Activated T-helper 17 cell treated with anti-CD3 and anti-CD28 coated beads, Interleukin-2, amount 50 U/mL, for 72 hours (primary cell): Measurements from ENCODE around the gene TTLL11. TPM values are rescaled to one million over a fixed set of nuclear protein-coding genes. Genes with fewer than 3 reads are reported as not detected.

Experiments used
- ATAC-seq: fragments of 150-1000 bp; cut with Tn5 transposase; replicated peaks from 2 replicates; pipeline ENCODE4 v1.10.0; 2021; ENCODE audit warnings: mild to moderate bottlenecking, moderate library complexity
- H3K27ac Mint-ChIP-seq: one replicate; pipeline ENCODE4 v1.8.0; 2022; ENCODE audit warnings: mixed read lengths
- H3K27me3 Mint-ChIP-seq: one replicate; pipeline ENCODE4 v1.8.0; 2022; ENCODE audit warnings: mixed read lengths
- H3K36me3 Mint-ChIP-seq: one replicate; pipeline ENCODE4 v1.8.0; 2022; ENCODE audit warnings: low read depth, mild to moderate bottlenecking, mixed read lengths
- H3K4me1 Mint-ChIP-seq: one replicate; pipeline ENCODE4 v1.8.0; 2022; ENCODE audit warnings: mixed read lengths
- H3K4me3 Mint-ChIP-seq: one replicate; pipeline ENCODE4 v1.8.0; 2022; ENCODE audit warnings: mild to moderate bottlenecking, mixed read lengths
- H3K9me3 Mint-ChIP-seq: one replicate; pipeline ENCODE4 v1.8.0; 2022; ENCODE audit warnings: mixed read lengths
- total RNA-seq, 2 donors: library from RNA; stranded (reverse); gene quantifications; one replicate each; pipeline ENCODE4 v1.2.3, GENCODE V29; 2022

TTLL11 gene
- total RNA-seq, 2 donors from 2014 or later, result 2.6 to 3.9 TPM

DNA sequence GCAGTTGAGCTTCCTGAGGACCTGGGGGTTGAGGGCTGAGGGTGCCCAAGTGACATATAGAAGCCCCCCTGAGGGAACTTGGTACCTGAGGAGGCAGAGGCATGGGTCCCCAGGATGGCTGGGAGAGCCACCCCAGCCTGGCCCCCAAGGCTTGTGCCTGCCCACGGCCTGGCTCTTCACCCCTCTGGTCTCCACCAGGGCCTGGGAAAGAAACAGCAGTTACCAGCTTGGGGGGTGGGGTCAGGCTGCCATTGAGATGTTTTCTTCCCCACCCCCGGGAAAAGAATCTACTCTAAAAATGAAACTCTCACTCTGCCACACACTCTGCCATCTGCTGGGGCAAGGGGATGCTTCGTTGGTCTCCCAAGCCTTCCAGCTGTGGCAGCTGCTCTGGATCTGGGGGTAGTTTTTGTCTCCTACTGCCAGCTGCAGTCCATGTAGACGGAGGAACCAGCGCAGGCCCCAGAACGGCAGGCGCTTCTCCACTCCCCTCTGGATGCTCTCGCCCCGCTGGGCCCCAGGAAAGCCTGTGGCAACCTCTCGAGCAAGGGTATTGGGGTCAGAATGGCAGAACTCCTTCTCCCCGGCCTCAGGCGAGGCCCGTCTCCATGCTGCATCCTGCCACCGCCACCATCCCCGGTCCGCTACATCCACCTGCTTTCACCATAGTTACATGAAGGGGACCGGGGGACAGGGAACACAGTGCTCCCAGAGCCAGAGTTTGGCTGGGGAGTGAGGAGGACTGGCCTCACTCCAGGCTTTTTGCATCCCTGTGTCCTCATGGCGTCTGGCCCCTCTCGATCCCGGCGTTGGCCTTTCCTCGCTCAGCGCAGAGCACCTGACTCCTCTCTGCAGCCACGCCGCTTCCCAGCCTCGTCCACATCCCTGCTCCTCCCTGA, 318.1 kb downstream of the TTLL11 start:
- H3K4me3 Mint-ChIP-seq, result no peak overlapping the region
- no peak for ATAC-seq
- no peaks in the 10 kb centered on the region for H3K36me3 Mint-ChIP-seq
- H3K9me3 Mint-ChIP-seq, result no peaks in the 10 kb centered on the region
- H3K27me3 Mint-ChIP-seq, result peaks cover 7% of the 10 kb centered on the region
- H3K27ac Mint-ChIP-seq, result no peak overlapping the region
- H3K4me1 Mint-ChIP-seq, result no peaks in the 10 kb centered on the region

DNA sequence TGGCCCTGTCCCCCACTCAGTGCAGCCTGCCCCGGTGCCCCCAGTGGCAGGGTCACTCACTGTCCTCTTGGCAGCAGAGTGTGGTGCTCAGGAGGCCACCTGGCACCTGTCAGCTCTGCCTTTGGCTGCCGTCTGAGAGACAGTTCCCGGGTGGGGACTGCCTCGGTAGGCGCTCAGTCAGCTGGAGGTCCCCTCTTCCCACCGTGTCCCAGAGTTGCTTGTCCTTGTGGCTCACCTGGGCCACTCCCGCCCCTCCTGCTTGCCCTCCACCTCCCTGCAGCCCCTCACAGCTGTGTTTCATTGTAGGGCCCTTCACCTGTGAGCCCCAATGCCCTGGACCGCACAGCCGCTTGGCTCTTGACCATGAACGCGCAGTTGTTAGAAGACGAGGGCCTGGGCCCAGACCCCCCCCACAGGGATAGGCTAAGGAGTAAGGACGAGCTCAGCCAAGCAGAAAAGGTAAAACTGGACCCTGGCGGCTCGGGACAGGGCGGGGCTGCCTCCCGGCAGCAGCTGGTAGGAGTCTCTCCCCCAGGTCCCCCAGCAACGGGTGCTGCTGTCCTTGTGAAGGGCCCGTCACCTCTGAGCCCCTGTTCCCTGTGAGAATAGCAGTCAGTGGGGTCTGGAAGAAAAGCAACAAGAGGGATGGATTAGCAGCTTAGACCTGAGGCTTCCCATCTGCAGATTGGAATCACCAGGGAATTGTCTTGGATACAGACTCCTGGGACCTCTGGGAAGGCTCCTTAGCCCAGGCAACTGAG, 319.0 kb downstream of the TTLL11 start:
- H3K4me3 Mint-ChIP-seq, result no peak overlapping the region
- no peaks in the 10 kb centered on the region for H3K4me1 Mint-ChIP-seq
- no peaks in the 10 kb centered on the region for H3K9me3 Mint-ChIP-seq
- H3K27me3 Mint-ChIP-seq, result peaks cover 3% of the 10 kb centered on the region
- no peaks in the 10 kb centered on the region for H3K36me3 Mint-ChIP-seq
- H3K27ac Mint-ChIP-seq, result no peak overlapping the region
- ATAC-seq, result no peak

DNA sequence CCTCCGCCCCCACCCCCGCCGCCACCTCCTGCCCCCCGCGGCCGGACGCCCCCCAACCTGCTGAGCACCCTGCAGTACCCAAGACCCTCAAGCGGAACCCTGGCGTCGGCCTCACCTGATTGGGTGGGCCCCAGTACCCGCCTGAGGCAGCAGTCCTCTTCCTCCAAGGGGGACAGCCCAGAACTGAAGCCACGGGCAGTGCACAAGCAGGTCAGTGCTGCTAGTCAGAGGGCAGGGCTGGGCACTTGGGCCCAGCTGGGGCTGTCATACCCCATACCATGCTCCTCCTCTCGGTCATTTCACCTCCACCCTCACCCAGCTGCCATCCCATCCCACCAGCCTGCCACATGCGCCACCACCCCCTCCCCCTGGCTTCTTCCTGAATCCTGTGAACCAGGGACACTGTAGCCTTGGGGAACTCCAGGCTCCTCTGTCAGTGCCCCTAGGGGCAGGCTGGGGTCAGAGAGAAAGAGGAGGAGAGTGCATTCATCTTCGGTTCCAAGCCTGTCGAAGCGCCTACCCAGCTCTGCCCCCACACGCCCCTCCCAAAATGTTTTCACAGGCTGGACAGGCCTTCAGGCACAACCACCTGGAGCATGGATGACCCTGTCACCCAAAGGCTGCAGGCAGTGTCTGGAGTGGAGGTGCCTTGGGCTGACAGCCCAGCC, 319.7 kb downstream of the TTLL11 start:
- H3K36me3 Mint-ChIP-seq, result no peaks in the 10 kb centered on the region
- H3K9me3 Mint-ChIP-seq, result no peaks in the 10 kb centered on the region
- no peak for ATAC-seq
- no peak overlapping the region for H3K4me3 Mint-ChIP-seq
- H3K27me3 Mint-ChIP-seq, result peaks cover 3% of the 10 kb centered on the region
- no peak overlapping the region for H3K27ac Mint-ChIP-seq
- H3K4me1 Mint-ChIP-seq, result no peaks in the 10 kb centered on the region

DNA sequence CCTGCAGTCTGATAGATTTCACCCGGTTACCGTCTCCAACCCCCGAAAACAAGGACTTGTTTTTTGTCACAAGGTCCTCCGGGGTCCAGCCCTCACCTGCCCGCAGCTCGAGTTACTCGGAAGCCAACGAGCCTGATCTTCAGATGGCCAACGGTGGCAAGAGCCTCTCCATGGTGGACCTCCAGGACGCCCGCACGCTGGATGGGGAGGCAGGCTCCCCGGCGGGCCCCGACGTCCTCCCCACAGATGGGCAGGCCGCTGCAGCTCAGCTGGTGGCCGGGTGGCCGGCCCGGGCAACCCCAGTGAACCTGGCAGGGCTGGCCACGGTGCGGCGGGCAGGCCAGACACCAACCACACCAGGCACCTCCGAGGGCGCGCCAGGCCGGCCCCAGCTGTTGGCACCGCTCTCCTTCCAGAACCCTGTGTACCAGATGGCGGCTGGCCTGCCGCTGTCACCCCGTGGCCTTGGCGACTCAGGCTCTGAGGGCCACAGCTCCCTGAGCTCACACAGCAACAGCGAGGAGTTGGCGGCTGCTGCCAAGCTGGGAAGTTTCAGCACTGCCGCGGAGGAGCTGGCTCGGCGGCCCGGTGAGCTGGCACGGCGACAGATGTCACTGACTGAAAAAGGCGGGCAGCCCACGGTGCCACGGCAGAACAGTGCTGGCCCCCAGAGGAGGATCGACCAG, 320.4 kb downstream of the TTLL11 start:
- Mint-ChIP-seq H3K4me3 (no peak overlapping the region), H3K9me3 (no peaks in the 10 kb centered on the region), H3K27ac (no peak overlapping the region), H3K36me3 (no peaks in the 10 kb centered on the region), H3K27me3 (peaks cover 3% of the 10 kb centered on the region), H3K4me1 (no peaks in the 10 kb centered on the region)
- no peak for ATAC-seq

Other genes with a start within 250 kb of the TTLL11 start
- gene NDUFA8, start 66.5 kb upstream of the TTLL11 start, total RNA-seq, result 10 to 100 TPM; 36.8 to 59.0 TPM
- gene MORN5, start 66.6 kb upstream of the TTLL11 start, total RNA-seq, result not detected
- gene LHX6, start 135.6 kb upstream of the TTLL11 start, total RNA-seq, result not detected
- 10 to 100 TPM; 25.7 to 36.1 TPM for gene RBM18, start 171.5 kb upstream of the TTLL11 start, total RNA-seq
- gene MRRF, start 171.6 kb upstream of the TTLL11 start, total RNA-seq, result 10 to 100 TPM; 42.7 to 51.3 TPM